Subcutaneous adipose tissue (tissue), 4 donors: ENCODE results near the gene ZCWPW1. TPM values are rescaled to one million over a fixed set of nuclear protein-coding genes. Genes with fewer than 3 reads are reported as not detected.

ENCODE experiments used
- total RNA-seq, 4 donors: library from RNA; depleted of rRNA; stranded (reverse); fragments of >200 nt; gene quantifications; one replicate each; pipeline ENCODE4 v1.1.0, GENCODE V29; 2016
- TF ChIP-seq, protein P1 (sequence below): fragments of 450-650 bp; IDR thresholded peaks from one replicate; pipeline ENCODE4 v1.5.1; 2016; ENCODE audit warnings: low read depth, mild to moderate bottlenecking, control low read depth, antibody characterized with exemption, moderate library complexity

Gene ZCWPW1
- total RNA-seq, 4 donors from 2014 or later = 6.0 to 11.1 (median 8.0) TPM

DNA sequence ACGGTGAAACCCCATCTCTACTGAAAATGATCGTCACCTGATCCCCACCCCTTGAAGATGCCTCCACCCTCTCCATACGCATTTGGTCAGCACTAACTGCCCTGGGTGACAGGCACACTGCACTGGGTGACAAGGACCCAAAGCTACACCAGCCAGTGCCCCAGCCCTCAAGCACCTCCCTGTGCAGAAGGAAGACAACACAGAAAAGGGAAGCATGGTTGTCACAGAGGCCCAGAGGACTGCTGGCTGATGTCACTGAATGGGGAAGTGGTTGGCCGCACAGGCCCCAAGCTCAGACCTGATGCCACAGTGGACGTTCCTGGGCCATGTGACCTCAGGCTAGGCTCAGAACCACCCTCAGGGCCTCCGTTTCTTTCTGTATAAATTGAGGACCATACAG is 59.4 kb downstream of the ZCWPW1 start:
- TF ChIP-seq, protein P1, sequence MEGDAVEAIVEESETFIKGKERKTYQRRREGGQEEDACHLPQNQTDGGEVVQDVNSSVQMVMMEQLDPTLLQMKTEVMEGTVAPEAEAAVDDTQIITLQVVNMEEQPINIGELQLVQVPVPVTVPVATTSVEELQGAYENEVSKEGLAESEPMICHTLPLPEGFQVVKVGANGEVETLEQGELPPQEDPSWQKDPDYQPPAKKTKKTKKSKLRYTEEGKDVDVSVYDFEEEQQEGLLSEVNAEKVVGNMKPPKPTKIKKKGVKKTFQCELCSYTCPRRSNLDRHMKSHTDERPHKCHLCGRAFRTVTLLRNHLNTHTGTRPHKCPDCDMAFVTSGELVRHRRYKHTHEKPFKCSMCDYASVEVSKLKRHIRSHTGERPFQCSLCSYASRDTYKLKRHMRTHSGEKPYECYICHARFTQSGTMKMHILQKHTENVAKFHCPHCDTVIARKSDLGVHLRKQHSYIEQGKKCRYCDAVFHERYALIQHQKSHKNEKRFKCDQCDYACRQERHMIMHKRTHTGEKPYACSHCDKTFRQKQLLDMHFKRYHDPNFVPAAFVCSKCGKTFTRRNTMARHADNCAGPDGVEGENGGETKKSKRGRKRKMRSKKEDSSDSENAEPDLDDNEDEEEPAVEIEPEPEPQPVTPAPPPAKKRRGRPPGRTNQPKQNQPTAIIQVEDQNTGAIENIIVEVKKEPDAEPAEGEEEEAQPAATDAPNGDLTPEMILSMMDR = no peak

DNA sequence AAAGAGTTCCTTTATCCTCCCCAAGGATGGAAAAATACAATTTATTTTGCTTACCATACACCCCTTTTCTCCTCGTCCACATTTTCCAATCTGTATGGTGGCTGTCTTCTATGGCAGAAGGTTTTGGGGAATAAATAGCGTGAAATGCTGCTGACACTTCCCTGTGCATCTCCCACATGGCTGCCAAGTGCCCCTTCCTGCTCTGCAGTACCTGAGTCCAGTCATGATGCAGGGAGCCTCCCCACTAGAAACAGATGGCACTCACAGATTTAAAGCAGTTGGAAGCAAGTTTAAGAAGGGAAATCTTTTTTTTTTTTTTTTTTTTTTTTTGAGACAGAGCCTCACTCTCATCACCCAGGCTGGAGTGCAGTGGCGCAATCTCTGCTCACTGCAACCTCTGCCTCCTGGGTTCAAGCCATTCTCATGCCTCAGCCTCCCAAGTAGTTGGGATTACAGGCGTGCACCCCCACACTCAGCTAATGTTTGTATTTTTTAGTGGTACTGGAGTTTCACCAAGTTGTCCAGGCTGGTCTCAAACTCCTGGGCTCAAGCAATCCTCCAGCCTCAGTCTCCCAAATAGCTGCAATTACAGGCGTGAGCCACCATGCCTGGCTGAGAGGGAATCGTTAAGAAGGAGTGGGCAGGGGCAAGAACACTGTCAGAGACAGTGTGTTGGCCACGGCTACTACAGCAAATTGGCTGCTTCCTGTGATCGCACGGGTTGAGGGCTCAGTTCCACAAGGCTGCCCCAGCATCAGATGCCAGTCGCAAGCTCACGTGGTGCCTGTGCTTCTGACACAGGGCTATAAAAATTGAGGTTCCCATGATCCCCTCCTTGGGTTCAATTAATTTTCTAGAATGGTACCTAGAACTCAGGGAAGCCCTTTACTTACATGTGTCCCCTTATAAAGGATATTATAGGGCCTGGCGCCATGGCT is 60.6 kb downstream of the ZCWPW1 start:
- TF ChIP-seq, protein P1 = no peak

DNA sequence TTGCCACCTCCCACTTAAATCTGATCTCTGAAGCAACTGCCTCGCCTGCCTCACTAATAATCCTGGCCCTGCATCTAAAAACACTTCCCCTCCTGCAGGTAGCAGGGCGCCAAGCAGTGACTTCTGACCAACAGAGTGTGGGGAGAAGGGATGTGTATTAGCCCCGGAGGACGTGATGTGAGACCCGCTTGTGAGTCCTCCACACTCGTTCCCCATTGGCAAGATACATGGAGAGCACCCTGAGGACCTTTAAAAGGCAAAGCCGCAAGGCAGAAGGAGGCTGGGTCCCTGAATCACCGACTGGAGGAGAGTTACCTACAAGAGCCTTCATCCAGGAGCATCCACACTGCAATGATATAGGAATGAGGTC is 61.3 kb downstream of the ZCWPW1 start:
- TF ChIP-seq, protein P1 = no peak

DNA sequence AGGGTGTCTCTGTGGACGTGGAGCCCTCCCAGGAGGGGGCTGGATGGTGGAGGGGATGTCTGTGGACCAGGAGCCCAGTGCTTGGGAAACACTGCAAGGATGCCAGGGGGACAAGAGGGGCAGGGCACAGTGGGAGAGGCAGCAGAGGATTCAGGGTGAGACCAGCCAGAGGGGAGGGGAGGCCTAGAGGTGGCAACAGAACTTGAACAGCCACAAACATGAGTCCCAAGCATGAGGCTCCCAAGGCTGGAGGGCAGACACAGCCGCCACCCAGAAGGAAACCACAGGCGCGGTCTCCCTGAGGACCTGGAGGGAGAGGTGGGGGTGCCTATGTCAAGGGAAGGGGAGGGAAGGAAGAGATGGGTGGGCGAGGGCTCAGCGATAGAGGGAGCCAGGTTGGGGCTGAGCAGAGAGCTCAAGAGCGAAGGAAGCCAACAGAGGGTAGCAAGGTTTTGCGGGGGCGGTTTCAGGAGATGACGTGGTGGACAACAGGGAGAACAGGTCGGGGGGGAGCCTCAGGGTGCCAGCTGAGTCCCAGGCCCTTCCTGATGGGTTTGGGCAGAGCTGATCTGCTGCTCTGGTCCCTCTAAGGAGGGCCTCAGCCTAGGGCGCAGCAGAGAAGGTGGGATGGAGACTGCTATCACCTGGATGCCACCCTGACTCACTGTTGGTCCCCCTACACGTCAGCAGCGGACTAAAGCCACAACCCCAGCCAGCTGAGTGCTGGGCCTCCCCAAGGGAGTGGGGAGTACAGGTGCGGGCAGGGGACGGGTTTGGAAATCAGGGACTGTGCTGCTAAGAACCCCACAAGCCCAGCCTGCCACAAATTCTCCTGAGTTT is 61.9 kb downstream of the ZCWPW1 start:
- TF ChIP-seq, protein P1 = no peak

DNA sequence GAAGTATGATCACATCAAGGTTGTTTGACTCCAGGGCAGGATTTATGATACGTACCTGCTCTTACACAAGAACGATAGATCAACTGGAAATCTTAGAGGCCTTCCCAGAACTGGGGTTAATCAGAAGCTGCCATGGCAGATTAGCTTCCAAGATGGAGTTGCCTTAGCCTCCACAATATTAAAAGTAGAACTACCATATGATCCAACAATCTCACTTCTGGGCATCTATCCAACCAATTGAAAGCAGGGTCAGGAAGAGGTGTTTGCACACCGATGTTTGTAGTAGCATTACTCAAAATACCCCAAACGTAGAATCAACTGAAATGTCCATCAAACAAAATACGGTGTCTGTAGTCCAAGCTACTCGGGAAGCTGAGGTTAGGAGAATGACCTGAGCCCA is 64.0 kb downstream of the ZCWPW1 start:
- TF ChIP-seq, protein P1 = no peak

DNA sequence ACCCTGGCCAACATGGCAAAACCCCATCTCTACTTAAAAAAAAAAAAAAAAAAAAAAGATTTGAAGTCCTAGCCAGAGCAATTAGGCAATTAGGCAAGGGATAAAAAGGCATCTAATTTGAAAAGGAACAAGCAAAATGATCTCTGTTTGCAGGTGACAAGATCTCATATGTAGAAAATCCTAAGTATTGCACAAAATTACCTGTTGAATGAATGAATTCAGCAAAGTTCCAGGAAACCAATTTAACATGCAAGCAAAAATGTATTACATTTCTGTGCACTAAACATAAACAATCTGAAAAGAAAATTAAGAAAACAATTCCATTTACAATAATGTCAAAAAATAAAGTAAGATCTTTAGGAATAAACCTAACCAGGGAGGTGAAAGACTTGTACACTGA is 65.4 kb downstream of the ZCWPW1 start:
- TF ChIP-seq, protein P1 = no peak
